ENCODE measurements around the gene RGS9.
"Not testable (repeated sequence)": the region's sequence is repeated elsewhere in the genome, so short reads cannot be mapped to it uniquely, and the experiment has no call there.

The RGS9 gene

GRCh38 chr17:65116515-65116914 lies 20.7 kb upstream of the RGS9 start:
- DNase-seq, result not testable (repeated sequence)

DNA sequence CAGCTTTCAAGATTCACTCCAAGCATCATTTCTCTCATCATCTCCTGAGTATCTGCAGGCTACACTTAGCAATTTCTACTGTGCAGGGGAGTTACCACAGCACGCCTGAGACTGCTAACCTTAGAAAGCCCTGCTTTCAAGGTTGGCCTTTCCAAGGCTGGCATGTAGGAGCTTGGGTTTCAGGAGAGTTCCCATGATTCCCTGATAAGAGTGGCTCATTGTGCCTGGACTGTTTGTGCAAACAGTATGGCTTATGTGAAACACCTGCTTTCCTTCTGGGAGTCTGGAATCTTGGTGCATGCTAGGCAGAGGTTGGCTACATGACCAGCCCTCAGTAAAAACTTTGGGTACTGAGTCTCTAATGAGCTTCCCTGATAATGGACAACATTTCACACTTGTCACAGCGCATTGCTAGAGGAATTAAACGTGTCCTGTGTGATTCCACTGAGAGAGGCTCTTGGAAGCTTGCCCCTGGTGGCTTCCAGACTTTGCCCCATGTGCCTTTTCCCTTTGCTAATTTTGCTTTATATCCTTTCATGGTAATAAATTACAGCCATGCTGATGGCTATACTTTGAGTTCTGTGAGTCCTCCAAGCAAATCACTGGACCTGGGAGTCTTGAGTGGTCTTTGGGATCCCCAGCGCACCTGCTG lies 19.7 kb upstream of the RGS9 start:
- DNase-seq, result no peak

- no peak for DNase-seq
These were observed 15.8 kb upstream of the RGS9 start for GRCh38 chr17:65121368-65121767.

GRCh38 chr17:65121916-65122806 lies 15.0 kb upstream of the RGS9 start:
- DNase-seq, result no peak

GRCh38 chr17:65122836-65123756 lies 14.1 kb upstream of the RGS9 start:
- DNase-seq, result peak; percentile 90

DNA sequence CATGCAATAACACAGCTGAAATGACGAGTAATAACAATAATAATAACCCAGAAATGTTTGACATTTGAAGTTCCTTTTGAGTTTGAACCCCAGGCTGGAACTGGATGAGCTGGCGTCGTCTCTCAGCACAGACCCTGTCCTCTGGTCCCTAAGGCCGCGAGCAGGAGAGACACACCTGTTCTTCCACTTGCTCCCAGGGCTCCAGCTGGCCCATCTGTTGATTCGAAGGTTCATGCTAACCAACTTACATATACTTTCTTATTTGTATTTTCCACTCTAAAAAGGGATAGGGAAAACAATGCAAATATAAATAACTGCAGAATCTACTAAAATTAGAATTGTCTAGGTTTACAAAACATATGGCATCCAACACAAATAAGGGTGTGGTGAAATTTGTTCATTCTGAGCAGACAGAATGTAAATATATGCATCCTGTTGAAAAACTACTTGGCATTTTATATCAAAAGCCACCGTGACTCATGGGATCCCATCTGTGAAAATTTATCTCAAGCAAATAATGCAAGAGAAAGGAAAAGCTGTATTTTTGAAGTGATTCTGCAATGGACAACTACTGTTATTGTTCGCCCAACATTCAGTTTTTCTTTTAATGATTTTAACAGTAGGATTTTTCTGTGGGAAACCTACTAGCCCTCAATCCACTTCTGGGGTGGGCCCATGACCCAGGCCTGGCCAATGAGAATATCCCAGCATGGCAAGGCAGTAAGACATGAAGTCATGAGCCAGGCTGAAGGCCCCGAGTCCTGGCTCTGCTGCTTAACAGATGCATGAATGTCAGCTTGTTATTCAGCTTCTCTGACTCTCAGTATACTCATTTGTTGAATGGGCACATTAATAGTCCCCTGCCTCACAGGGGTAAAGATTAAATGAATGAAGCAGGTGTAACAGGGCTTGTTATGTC lies 13.2 kb upstream of the RGS9 start:
- DNase-seq, result no peak

GRCh38 chr17:65130832-65131231 lies 6.3 kb upstream of the RGS9 start:
- no peak for DNase-seq

DNA sequence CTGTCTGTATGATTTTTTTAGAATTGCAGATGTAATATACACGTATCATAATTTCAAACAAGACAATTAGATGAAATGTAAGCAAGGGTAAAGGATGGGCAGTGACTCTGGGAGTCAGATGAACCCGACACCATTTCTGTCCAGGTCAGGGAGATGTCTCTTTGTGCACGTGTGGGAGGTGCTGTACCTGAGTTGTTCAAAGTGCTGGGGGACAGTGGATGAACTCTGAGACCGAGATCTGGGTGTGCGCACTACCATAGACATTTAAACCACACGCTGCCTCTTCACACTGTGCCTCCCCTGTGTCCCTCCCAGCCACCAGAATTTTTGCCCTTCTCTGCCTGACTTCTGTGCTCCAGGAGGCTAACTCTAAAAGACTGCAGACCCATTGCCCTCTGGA lies 5.9 kb upstream of the RGS9 start:
- DNase-seq, result no peak

GRCh38 chr17:65131946-65132345 lies 5.2 kb upstream of the RGS9 start:
- DNase-seq, result no peak

DNA sequence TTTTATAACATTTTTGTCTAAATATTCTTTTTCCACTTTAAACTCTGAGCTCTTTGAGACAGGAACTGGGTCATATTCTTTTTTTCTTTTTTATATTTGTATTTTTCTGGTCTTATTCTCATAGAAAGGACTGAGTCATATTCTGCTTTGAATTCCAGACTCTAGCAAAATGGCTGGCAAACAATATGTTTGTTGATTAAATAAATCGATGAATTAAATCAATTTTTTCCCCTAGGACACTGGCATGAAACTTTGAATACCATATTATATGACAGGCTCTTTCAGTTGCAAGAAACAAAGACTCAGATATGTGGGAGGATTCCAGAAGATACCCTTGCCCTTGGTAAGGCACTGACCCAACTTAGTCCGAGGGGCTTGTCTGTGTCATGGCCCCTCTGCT lies 3.1 kb upstream of the RGS9 start:
- DNase-seq, result no peak

GRCh38 chr17:65139101-65139764 lies 2.1 kb downstream of the RGS9 start:
- DNase-seq, result no peak

DNA sequence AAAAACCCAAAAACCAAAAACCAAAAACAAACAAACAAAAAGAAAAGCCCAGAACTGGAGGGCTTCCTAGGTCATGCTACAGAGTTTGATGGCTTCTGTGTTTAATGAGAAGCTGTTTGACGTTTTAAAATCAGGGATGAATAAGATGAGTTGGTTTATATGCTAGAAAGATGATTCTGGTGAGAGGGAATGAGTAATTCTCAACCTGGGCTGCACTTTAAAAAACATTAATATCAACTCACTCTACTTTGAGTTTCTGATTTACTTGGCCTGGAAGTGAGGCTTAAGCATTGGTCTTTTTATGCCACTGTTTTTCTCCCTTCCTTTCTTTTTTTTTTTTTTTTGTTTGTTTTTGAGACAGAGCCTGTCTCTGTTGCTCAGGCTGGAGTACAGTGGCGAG lies 5.1 kb downstream of the RGS9 start:
- no peak for DNase-seq

DNA sequence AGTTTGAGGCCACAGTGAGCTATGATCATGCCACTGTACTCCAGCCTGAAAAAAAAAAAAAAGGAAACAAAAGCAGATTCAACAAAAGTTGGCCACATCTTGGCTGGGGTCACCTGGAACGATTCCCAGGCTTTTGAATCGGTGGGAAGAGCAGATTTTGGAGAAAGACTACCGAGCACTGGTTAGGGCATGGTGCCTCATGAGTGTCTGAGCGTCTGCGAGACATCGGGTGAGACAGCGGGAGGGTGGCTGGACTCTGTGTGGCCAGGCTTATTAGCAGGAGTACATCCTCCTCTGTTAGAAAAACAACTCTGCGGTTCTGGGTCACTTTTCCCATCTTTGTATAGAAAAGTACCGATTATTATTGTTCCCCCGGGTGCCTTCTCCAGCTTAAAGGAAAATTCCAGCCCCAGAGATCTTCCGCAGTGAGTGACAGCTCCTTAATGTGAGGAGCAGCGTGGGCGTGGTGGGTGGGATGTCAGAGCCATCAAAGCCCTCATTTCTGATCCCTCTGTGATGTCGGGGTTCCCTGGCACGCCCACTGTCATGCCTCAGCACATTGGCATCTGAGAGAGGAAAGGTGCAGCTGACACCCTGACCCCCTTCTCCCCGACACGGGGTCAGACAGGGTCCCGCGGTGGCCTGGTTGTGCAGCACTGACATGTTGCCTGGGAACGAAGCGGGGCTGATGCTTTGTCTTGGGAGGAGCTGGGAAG lies 6.9 kb downstream of the RGS9 start:
- DNase-seq, result no peak

GRCh38 chr17:65145743-65146142 lies 8.6 kb downstream of the RGS9 start:
- no peak for DNase-seq

GRCh38 chr17:65147955-65148354 lies 10.8 kb downstream of the RGS9 start:
- no peak for DNase-seq

- no peak for DNase-seq
These were observed 17.8 kb downstream of the RGS9 start for GRCh38 chr17:65154770-65155589.

DNA sequence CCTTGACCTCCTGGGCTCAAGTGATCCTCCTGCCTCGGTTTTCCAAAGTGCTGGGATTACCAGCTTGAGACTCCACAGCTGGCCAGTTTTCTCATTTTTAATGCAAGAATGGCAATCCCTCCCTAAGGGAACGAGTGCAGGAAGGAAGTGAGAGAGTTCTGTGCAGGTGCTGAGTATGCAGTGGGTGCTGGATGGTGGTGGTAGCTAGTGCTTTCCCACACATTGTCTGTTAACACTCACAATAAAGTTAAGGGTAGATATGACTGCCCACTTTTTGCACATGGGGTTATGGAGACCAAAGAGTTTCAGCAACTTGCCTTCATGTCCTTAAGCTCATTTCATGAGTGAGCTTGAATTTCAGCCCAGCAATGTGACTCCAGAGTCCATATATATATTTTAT lies 18.5 kb downstream of the RGS9 start:
- DNase-seq, result no peak

GRCh38 chr17:65156185-65156834 lies 19.1 kb downstream of the RGS9 start:
- no peak for DNase-seq

GRCh38 chr17:65156835-65157565 lies 19.8 kb downstream of the RGS9 start:
- no peak for DNase-seq
